ENCODE results near the gene PI4K2A.

DNA sequence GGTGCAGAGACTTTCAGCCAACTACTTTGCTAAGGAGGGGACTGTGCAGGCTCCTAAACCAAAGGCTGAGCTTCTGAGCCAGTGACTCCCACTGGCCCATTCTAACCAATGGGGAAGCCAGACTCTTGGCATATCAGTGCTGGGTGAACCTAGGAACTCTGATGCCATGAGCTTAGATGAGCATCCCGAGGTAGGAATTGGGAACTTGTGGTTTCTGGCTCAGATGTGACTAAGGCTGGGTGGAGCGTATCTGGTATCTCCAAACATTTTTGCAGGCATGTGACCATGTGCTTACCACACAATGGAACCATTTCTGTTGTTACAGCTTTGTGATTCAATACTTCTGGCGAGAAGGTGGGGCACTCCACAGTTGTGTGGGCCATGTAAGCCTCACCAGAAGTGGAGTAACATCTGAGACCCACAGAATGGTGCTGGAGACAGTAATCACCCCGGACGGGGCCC lies 49.1 kb downstream of the PI4K2A start:
- no peak for TF ChIP-seq EZH2 (IDR thresholded peaks at IDR 0.05; ENCODE audit: low read length)
- TF ChIP-seq, protein P1, sequence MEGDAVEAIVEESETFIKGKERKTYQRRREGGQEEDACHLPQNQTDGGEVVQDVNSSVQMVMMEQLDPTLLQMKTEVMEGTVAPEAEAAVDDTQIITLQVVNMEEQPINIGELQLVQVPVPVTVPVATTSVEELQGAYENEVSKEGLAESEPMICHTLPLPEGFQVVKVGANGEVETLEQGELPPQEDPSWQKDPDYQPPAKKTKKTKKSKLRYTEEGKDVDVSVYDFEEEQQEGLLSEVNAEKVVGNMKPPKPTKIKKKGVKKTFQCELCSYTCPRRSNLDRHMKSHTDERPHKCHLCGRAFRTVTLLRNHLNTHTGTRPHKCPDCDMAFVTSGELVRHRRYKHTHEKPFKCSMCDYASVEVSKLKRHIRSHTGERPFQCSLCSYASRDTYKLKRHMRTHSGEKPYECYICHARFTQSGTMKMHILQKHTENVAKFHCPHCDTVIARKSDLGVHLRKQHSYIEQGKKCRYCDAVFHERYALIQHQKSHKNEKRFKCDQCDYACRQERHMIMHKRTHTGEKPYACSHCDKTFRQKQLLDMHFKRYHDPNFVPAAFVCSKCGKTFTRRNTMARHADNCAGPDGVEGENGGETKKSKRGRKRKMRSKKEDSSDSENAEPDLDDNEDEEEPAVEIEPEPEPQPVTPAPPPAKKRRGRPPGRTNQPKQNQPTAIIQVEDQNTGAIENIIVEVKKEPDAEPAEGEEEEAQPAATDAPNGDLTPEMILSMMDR (optimal IDR thresholded peaks at IDR 0.05 in 1 of 3, IDR thresholded peaks at IDR 0.05 in 1 of 3, conservative IDR thresholded peaks at IDR 0.05 in 1 of 3; ENCODE audit: extremely low read depth in 1 of 3, insufficient read depth in 2 of 3, low read length in 3 of 3), result no peak

All from keratinocyte (primary cell).